GM19438 (cell line): Measurements from ENCODE around the gene MAGED2.
"Not testable (repeated sequence)": the region's sequence is repeated elsewhere in the genome, so short reads cannot be mapped to it uniquely, and the experiment has no call there.

Experiments
- ATAC-seq: cut with Tn5 transposase; IDR thresholded peaks from one replicate; pipeline ENCODE4 v1.9.1; 2021; ENCODE audit warnings: low read depth; ENCODE audit not compliant: unreplicated experiment

The MAGED2 gene

DNA sequence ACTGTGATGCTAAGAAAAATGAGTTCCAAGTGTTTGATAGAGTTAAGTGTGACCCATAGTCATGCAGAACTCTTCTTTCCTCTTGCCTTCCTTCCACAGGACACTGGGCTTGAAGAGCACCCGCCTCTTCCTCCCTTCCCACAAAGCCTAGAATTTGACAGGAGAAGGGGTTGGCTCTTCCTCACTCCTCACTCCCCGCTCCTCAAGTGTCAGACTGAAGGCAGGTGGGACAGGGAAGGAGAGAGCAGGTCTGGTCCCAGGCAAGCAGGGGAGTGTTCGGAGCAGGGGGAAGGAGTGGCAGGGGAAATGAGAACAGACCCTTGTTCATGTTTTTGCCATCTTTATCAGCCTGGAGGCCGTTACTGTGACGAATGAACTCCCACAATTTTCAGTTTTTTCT is 10.7 kb downstream of the MAGED2 start:
- ATAC-seq: no peak

DNA sequence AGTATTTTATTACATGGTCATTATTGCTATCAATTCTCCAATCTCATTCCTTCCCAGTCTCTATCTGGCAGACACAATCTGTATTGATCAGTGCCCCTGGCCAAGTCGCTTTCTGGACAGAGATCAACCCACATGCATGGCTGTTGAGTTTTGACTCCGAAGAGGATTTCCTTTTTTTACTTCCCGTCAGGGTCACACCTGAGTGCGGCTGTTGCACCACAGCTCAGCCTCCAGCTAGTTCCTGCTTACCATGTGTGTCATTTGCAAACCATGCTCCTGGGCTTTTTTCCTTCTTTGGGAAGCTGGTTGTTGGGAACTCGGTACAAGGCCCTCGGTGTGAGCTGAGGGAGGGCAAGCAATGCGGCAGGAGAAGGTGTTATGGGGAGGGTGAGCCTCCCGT is 11.7 kb downstream of the MAGED2 start:
- ATAC-seq: no peak

DNA sequence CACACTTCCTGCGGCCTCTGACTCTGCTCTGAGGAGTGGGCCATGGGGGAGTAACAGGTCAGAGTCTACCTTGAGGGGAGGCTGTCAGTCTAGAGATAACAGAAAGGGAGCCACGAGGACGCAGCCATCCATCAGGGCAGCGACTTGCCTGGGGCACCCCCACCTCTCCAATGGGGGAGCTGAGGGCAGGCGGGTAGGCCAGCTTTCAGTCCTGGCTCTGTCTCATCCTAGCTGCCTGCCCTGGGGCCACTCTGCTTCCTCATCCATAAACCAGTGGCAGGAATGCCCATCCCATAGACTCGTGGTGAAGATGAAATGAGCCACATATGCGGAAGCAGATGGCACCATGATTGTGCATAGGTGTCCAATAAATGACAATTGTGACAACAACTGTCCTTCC is 13.2 kb downstream of the MAGED2 start:
- no peak for ATAC-seq

DNA sequence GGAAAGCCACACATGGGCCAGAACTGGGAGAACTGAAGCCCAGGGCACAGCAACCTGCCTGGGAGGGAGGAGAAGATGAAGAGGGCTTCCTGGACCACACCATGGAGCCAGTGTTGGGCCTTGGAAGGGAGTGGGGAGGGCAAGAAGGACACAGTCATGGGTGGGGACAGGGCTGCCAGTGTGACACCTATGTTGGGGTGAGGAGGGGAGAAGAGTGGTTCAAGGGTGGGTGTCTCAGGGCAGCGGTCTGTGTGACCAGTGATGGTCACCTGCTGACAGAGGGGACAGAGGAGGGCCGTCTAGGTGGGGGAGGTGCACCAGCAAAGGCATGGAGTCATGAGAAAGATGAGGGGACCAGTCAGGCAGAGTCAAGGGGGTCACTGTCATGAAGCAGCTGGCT is 13.8 kb downstream of the MAGED2 start:
- no peak for ATAC-seq

DNA sequence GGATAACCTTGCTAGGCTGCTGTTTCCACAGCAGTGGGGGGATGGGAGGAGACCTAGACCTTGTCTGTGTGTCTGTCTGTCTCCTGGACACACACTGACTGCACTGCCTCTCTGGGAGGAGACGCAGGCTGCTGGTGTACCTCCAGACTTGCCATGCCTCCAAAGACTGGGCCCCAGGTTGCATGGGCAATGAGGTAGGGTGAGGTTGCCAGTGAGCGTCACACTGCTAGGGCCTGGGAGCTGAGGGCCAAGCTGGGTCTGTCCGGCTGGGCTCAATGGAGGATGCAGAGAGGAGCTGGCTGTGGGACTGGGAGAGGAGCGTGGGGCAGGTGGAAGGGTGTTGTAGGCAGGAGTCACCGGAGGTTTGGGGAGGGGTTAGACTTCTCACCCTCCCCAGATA is 16.6 kb downstream of the MAGED2 start:
- ATAC-seq: no peak

DNA sequence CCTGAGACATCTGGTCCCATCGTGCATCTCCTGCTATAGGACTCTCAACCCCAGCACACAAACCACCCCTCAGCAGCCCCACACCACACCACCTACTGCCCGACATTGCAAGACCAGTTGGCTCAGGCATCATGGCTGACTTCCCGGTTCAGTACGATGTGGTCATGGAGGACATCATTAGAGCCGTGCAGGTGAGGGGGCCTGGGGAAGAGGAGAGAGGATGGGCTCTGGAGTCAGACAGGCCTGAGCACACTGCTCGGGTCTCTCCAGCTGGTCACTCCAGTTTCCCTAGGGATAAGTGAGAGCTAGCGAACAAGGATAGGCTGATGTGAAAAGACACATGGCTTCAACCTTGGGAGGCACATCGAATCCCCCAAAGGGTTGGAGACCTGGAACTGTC is 17.2 kb downstream of the MAGED2 start:
- no peak for ATAC-seq

DNA sequence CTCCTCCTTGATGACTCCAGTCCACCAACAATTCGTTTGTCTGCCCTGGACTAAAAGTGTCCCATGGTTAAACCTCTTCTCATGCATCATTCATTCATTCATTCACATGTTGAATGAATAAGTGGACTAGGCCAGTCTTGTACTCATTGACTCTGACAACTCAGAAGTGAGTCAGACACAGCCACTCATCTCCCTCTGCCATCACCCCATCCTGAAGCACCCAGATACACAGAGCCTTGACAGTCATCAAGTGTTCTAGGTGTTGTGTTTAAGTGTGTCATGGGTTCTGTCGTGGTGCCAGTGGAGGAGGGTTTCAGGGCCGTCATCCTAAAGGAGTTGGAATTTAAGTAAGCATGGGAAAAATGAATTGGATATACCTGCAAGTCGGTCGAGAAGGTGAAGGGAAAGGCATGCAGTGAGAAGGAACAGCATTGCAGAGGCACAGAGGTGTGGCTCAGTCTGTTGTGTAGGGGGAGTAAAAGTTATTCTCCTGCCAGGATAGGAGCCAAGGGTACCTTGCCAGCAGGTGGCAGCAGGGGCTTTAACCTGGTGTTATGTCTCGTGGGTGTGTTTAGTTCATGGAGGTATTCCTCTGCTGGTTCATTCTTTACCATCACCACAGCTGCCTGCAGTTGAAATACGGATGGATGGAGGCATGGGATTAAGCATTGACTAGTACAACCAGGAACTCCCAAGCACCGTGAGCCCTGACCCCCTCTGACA is 18.3 kb downstream of the MAGED2 start:
- ATAC-seq: no peak

DNA sequence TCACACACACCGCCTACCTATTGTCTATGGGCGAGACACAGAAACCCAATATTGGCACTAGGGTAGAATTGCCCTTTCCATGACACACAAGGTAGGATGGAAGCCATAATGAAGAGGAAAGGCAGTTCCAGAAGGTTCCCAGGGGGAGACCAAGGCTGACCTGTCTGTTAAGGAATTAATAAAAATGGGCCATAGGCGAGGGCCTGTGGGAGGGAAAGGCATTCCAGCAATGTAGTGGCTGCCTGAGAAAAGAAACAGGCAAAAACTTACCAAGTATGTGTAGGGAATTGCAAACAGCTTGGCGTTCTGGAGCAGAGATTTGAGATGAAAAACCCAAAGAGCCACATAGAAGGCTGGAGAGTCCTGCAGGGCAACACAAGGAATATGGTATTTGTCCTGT is 19.1 kb downstream of the MAGED2 start:
- no peak for ATAC-seq

DNA sequence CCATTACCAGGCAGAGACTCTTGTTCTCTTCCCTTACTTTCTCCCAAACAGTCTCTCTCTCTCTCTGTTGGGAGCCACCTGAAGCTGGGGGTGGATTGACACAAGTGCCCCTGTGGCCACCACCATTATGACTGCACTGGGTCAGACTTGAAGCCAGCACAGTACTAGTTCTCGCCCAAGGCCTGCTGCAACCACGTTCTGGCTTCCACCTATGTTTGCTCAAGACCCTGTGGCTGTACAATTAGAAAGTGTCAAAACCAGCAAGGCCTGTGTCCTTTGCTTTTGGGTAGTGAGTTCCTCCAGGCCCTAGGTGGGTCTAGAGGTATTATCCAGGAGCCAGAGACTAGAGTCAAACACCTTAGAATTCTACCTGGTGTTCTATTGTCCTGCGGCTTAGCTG is 31.0 kb downstream of the MAGED2 start:
- no peak for ATAC-seq

DNA sequence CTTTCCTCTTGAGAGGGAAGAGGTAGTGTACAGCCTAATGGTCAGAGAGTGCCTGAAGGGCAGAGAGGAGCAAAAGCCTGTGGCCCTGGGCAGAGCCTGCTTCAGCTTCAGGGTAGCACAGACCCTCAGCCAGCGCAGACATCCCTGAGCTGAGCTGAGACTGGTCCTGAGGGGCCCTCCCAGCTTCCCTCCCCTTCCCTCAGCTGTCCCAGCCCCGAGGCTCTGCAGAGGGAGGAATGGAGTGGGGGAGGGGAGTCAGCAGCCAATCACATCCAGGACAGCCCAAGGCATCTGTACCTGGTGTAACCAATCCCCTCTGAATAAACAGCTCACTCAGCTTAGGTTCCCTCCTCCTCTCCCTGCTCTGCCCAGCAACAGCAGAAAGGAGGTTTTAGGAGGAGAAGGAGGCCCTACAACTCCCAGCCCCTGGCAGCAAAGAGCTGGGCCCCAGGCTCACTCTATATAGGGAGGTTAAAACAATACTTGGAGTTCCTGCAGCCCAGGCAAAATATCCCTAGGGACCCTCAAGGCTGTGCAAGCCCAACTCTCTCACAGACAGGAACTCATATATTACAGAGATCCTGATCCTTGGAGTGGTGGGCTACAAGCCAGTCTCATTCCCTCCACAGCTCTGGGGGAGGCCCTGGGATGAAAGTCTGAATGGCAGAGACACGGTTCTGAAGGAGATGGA is 33.8 kb downstream of the MAGED2 start:
- not testable (repeated sequence) for ATAC-seq

DNA sequence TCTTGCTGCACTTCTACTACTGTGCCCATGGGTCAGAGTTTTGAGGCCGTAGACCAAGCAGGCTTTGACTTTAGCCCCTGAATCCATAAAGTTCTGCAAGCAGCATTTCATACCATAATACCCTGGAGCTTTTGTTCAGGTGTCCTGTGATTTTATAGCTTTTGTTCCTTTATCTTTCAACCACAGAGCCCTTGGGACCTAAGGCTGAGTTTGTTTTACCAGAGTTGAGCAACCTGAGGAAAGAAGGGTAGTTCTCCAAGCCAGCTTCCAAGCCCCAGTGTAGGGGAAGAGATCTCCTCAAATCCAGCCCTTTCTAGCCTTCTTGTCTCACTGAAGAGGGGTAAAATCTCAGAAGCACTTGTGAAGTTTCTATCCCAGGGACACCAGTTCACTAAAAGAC is 35.1 kb downstream of the MAGED2 start:
- ATAC-seq: no peak

DNA sequence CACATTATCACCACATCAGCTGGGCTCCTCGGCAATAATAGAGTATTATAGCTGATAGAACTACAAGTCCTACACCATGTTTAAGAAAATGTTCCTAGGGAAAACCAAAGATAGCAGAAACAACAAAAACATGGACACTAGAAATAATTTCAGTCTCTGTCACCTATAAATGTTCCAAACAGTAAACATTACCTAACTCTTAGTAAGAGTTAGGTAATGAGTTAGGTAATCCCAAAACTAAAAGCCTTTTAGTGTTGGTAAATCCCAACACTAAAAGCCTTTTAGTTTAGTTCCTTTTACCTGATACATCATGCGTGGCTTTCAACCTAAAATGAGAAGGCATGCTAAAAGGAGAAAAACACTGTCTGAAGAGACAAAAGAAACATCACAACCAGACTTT is 35.5 kb downstream of the MAGED2 start:
- ATAC-seq: no peak

DNA sequence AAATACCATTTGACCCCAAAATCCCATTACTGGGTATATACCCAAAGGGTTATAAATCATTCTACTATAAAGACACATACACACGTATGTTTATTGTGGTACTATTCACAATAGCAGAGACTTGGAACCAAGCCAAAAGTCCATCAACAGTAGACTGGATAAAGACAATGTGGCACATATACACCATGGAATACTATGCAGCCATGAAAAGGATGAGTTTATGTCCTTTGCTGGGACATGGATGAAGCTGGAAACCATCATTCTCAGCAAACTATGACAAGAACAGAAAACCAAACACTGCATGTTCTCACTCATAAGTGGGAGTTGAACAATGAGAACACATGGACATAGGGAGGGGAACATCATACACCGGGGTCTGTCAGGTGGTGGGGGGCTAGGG is 40.2 kb downstream of the MAGED2 start:
- ATAC-seq: not testable (repeated sequence)

DNA sequence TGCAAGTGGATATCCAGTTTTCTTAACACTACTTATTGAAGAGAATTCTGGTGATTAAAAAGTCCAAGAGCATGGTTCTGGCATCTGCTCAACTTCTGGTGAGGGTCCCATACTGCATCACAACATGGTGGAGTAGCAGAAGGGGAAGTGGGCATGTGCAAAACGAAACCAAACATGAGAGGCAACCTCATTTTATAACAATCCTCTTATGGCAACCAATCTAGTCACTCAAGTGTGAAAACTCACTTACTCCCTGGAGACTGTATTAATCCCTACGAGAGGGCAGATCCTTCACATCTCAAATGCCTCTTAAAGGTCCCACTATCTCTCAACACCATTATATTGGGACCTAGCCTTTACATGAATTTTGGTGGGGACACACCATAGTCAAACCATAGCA is 57.7 kb downstream of the MAGED2 start:
- ATAC-seq: no peak
